ENCODE results near the gene CGNL1. TPM values are rescaled to one million over a fixed set of nuclear protein-coding genes. Genes with fewer than 3 reads are reported as not detected.

The CGNL1 gene
- total and polyA plus RNA-seq, 7 donors = 0.18 to 2.2 (median 0.37) TPM

DNA sequence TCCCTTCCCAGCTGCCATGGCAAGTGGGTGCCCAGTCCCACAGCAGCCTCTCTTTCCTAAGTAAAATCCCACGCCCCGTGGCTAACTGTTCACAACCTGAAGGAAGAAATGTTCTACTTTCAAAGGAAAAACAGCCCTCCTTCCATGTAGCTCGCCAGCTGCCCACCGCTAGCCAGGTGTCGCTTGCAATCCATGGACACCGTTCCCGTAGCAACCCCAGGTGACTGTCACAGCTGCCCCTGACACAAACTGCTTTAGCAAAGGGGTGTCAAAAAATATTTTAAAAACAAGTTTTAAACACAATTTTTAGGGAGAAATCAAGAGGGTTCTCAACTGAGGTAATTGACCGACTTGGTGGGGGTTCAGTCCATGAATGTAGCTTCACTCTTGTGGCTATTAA lies 21.0 kb upstream of the CGNL1 start:
- WGBS, 3 donors = 88 to 92% (median 88%) methylated on average over 8 of the region's 8 CpGs
- no peaks in the 10 kb centered on the region for H3K9me3 ChIP-seq
- H3K4me3 ChIP-seq = no peak overlapping the region
- H3K27me3 ChIP-seq (ENCODE audit: insufficient read depth in 3 of 3, low read length in 2 of 3) = peaks cover 0 to 7% (median 0%) of the 10 kb centered on the region in 3 donors
- DNase-seq = no peak
- intact Hi-C loops (cut with DNase I) = no loop called here
- no peaks in the 10 kb centered on the region for H3K4me1 ChIP-seq
- TF ChIP-seq CTCF (IDR thresholded peaks at IDR 0.05) = no peak
- H3K36me3 ChIP-seq (ENCODE audit: insufficient read depth in 1 of 2, low read depth in 1 of 2) = no peaks in the 10 kb centered on the region
- H3K27ac ChIP-seq = no peak overlapping the region
- no peak for ATAC-seq

GRCh38 chr15:57356178-57356577 lies 20.1 kb upstream of the CGNL1 start:
- TF ChIP-seq CTCF (IDR thresholded peaks at IDR 0.05) = no peak
- ATAC-seq (no peak), DNase-seq (no peak)
- Histone ChIP-seq H3K27me3 (ENCODE audit: insufficient read depth in 3 of 3, low read length in 2 of 3) (peaks cover 0 to 7% (median 0%) of the 10 kb centered on the region in 3 donors), H3K27ac (no peak overlapping the region), H3K9me3 (no peaks in the 10 kb centered on the region), H3K36me3 (ENCODE audit: insufficient read depth in 1 of 2, low read depth in 1 of 2) (no peaks in the 10 kb centered on the region), H3K4me1 (no peaks in the 10 kb centered on the region), H3K4me3 (no peak overlapping the region)
- intact Hi-C loops (cut with DNase I) = no loop called here

DNA sequence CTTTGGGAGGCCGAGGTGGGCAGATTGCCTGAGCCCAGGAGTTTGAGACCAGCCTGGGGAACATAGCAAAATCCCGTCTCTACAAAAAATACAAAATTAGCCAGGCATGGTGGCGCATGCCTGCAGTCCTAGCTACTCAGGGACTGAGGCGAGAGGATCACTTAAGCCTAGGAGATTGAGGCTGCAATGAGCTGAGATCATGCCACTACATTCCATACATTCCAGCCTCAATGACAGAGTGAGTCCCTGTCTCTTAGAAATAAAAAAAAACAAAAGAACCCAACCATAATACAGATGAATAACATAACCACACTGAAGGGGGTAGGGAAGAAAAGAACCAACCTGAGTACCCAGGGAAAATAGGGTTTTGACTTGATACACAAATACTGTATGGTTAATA lies 19.7 kb upstream of the CGNL1 start:
- no peaks in the 10 kb centered on the region for H3K9me3 ChIP-seq
- ATAC-seq (no peak), DNase-seq (no peak)
- WGBS, 3 donors = 59 to 81% (median 73%) methylated on average over 4 of the region's 4 CpGs
- intact Hi-C loops (cut with DNase I) = no loop called here
- peaks cover 0 to 7% (median 0%) of the 10 kb centered on the region in 3 donors for H3K27me3 ChIP-seq (ENCODE audit: insufficient read depth in 3 of 3, low read length in 2 of 3)
- no peak overlapping the region for H3K27ac ChIP-seq
- H3K4me1 ChIP-seq = no peaks in the 10 kb centered on the region
- H3K4me3 ChIP-seq = no peak overlapping the region
- H3K36me3 ChIP-seq (ENCODE audit: insufficient read depth in 1 of 2, low read depth in 1 of 2) = no peaks in the 10 kb centered on the region
- no peak for TF ChIP-seq CTCF (IDR thresholded peaks at IDR 0.05)

DNA sequence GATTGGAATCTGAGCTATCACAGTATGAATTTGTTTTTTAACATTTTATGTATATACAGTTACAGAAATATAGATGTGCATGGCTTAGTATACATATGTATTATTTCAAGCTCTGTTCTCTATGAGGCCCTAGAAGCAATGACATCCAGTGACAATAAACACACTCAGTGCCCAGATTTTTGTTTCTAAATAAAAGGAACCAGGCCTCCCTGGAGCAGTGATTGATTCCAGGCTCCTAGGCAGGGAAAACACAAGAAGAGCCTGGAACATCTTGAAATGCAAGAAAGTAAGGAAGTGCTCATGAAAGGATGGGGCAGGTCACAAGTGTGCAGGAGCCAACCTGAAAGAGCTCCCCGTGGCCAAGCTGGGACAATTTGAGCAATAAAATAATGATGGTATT lies 18.5 kb upstream of the CGNL1 start:
- H3K36me3 ChIP-seq (ENCODE audit: insufficient read depth in 1 of 2, low read depth in 1 of 2) = no peaks in the 10 kb centered on the region
- ATAC-seq (no peak), DNase-seq (no peak)
- no peak for TF ChIP-seq CTCF (IDR thresholded peaks at IDR 0.05)
- peaks cover 0 to 7% (median 0%) of the 10 kb centered on the region in 3 donors for H3K27me3 ChIP-seq (ENCODE audit: insufficient read depth in 3 of 3, low read length in 2 of 3)
- no peak overlapping the region for H3K27ac ChIP-seq
- intact Hi-C loops (cut with DNase I) = no loop called here
- no peak overlapping the region for H3K4me3 ChIP-seq
- no peaks in the 10 kb centered on the region for H3K4me1 ChIP-seq
- 71 to 96% (median 92%) methylated on average over 1 of the region's 1 CpG for WGBS, 3 donors
- no peaks in the 10 kb centered on the region for H3K9me3 ChIP-seq

DNA sequence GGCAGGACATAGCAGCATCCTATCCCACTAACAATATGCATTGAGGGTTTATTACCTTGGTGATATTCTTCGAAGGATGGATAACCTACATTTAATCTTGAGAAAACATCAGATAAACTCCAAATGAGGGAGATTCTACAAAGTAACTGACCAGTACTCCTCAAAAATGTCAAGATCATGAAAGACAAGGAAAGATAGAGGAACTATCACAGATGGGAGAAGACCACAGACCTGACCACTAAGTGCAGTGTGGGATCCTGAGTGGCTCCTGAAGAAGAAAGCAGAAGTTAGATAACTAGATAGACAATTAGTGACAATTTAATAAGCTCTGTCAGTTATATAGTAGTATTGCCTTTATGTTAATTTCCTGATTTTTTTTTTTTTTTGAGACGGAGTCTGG lies 17.7 kb upstream of the CGNL1 start:
- H3K4me1 ChIP-seq = no peaks in the 10 kb centered on the region
- 79 to 89% (median 86%) methylated on average over 2 of the region's 2 CpGs for WGBS, 3 donors
- no peak for TF ChIP-seq CTCF (IDR thresholded peaks at IDR 0.05)
- no peak for DNase-seq
- H3K4me3 ChIP-seq = no peak overlapping the region
- H3K27me3 ChIP-seq (ENCODE audit: insufficient read depth in 3 of 3, low read length in 2 of 3) = peaks cover 0 to 7% (median 0%) of the 10 kb centered on the region in 3 donors
- no peak overlapping the region for H3K27ac ChIP-seq
- H3K9me3 ChIP-seq = no peaks in the 10 kb centered on the region
- ATAC-seq = no peak
- intact Hi-C loops (cut with DNase I) = no loop called here
- H3K36me3 ChIP-seq (ENCODE audit: insufficient read depth in 1 of 2, low read depth in 1 of 2) = no peaks in the 10 kb centered on the region
